Measurements from ENCODE around the gene MBD3L2.
A peak's percentile ranks its signal among the peaks of the same experiment; 100 is the strongest.

The MBD3L2 gene

DNA sequence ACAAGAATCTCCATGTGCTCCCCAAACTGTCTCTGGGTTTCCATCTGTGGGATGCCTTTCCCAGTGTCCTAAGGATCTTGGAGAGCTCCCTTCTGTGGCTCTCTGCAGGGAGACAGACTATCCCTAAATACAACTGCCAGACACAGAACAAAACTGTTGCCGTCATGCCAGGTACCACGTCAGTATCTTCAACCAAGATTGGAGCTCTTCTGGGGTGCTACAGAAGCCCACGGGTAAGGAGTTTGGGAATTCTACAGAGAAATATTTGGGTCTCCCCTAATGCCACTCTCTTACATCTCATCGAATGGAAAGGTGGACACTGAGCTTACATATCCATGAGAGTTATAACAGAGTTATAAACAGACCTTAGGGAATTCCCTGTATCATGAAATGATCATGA is 14.2 kb downstream of the MBD3L2 start:
- DNase-seq = no peak

DNA sequence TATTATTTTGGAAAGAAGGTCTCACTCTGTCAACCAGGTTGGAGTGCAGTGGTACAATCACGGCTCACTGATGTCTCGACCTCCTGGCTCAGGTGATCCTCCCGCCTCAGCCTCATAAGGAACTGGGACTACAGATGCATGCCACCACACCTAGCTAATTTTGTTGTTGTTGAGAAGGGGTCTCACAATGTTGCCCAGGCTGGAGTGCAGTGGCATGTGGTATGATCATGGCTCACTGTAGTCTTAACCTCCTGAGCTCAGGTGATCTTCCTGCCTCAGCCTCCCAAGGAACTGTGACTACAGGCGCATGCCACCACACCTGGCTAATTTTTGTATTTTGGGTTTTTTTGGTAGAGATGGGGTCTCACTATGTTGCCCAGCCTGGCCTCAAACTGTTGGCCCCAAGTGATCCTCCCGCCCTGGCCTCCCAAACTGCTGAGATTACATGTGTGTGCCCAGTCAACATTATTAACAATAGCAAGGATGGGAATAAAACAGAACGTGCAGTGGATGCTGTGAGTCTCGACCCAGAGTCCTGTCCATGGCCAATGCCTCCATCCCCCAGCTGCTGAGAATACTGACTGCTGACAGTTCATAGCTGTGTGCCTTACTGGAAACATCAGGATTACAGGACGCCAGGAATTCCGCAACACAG is 14.8 kb downstream of the MBD3L2 start:
- DNase-seq = peak; percentile 5

DNA sequence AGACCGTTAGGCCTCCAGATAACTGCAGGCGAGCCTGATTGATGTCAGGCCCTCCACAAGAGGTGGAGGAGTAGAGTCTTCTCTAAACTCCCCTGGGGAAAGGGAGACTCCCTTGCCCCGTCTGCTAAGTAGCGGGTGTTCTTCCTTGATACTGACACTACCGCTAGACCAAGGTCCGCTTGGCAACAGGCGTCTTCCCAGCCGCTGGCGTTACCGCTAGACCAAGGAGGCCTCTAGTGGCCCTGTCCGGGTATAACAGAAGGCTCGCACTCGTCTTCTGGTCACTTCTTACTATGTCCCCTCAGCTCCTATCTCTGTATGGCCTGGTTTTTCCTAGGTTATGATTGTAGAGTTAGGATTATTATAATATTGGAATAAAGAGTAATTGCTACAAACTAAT is 18.0 kb downstream of the MBD3L2 start:
- DNase-seq = peak; percentile 26

DNA sequence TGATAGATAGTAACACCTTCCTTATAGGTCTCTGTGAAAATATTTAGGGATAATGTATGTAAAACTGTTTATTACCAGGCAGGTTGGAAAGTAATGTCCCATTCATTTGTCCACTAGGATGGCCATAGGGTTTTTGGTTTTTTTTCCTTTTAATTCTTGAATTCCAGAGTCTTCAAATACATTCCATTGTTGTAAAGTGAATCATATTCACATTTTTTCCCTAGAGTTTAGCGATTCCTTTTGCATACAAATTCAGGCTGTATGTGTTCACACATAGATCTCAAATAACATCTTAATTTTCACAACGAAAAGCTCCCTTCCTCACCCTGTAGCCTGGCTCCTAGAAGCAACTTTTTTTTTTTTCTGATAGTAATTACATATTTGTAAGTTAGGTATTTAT is 18.6 kb downstream of the MBD3L2 start:
- no peak for DNase-seq

DNA sequence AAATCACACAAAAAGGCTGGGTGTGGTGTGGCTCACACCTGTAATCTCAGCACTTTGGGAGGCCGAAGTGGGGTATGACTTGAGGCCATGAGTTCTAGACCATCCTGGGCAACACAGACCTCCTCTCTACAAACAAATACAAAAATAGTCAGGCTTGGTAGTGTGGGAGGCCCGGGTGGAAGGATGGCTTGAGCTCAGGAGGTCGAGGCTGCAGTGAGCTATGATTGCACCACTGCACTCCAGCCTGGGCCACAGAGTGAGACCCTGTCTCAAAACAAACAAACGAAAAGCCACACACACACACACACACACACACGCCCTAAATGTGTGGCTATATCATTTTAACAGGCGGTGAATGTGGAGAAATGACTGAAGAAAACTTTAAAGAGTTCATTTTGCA is 19.5 kb downstream of the MBD3L2 start:
- DNase-seq = no peak

DNA sequence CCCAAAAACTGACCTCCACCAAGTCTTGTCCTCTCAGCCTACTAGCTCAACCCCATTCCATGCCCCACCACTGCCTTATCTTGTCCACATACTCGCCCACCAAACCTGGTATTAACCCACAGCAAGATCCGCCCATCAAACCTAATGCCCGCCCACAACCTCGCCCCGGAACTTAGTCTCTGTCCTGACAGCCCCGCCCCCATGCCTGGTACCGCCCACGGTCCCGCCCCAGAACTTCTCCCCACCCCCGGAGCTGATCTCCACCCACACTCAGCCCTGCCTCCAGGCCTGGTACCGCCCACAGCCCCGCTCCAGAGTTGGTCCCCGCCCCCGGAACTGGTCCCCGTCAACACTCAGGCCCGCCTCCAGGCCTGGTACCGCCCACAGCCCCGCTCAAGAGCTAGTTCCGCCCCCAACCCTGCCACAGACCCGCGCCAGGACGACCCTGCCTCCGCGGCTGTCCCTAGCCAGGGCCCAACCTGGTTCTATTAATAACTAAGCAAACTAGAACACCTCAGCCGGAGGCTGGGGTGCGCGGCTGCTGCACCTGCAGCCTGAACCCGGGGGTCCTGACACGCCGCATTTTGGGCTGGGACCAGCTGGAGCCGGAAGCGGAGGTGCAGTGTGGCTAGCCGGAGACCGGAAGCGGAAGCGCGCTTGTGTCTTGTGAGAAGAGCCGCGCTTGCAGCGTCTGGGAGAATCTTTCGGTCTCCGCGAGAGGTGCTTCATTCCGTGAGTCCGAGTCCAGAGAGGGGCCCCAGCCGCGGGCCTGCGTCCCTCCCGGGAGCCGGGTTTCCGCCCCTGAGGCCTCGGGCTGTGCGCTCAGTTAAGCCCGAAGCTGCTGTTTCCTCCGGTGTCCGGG is 20.2 kb downstream of the MBD3L2 start, which contains the start of gene ZNF557:
Gene ZNF557, plus strand, starts transcription at position 662 of the 862 bp plus-strand sequence. CDS start 5,372 bp downstream, outside the sequence.
- peak; percentile 98 for DNase-seq

DNA sequence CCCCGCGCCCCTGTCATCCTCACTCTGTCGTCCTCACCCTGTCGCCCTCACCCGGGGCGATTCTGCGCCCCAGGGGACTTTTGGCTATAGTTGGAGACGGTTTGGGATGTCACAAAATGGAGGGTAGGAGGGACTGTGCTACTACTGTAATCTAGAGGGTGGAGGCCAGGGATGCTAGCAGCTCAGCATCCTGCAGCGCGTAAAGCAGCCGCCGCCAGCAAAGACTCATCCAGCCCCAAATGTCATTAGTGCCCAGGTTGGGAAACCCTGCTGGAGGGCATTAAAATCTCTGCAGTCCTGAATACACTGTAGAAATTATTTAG is 20.7 kb downstream of the MBD3L2 start:
- DNase-seq = no peak

DNA sequence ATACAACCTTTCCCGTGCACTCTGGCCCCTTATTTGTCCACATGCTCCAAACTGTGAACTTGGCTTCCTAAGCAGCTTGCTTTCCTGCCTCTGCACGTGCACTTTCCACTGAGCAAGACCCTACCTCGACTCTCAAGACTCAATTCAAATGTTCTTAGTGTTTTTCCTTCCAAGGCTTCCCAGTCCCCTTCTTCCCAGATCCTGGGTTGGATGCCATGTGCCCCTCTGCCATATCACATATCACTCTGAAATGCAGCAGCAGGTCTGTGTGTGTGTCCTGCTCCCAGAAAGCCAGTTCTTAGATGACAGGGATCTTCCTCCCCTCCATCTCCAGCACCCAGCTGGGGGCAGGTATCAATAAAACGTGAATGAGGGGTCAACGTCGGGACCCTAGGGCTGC is 23.4 kb downstream of the MBD3L2 start:
- DNase-seq = no peak

DNA sequence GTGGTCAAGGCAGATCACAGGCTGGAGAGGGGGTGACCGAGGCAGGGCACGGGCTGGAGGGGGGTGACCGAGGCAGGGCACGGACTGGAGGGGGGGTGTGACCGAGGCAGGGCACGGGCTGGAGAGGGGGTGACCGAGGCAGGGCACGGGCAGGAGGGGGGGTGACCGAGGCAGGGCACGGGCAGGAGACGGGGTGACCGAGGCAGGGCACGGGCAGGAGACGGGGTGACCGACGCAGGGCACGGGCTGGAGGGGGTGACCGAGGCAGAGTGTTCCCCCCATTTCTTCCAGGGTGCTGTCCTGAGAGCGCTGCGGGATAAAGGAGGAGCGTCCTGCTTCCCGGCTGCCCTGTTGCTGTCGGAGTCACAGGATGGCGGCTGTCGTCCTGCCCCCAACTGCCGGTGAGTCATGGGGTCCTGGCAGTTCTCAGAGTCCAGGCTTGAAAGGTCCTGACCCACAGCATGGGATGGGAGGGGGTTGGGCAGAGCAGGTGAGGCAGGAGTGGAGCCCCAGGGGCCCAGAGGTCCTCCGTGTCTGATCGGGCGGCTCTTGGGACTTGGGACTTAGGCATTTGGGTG is 25.7 kb downstream of the MBD3L2 start:
- no peak for DNase-seq

DNA sequence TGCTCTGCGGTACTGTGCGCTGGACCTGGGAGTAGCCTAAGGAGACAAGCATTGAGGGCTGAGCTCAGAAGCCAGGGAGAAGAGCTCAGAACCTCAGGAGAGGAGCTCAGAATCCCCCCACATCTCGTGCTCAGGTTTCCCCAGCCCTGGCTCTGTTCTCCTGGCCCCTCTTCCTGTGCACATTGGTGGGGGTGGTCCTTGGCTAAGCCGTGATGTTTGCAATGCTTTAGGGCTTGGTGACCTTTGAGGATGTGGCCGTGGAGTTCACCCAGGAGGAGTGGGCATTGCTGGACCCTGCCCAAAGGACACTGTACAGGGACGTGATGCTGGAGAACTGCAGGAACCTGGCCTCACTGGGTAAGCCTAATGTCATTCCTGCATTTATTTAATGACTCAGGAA is 27.0 kb downstream of the MBD3L2 start:
- no peak for DNase-seq

DNA sequence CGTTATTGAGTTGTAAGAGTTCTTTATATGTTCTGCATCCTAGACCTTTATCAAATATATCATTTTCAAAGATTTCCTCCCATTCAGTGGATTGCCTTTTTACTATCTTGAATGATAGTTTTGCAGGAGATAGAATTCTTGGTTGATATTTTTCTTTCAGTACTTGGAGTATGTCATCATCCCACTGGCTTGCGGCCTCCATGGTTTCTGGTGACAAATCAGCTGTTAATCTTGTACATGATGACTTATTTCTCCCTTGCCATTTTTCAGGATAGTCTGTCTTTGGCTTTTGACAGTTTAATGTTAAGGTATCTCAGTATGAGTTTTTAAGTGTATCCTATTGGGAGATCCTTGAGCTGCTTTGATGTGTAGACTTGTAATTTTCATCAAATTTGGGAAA is 28.9 kb downstream of the MBD3L2 start:
- DNase-seq = no peak

DNA sequence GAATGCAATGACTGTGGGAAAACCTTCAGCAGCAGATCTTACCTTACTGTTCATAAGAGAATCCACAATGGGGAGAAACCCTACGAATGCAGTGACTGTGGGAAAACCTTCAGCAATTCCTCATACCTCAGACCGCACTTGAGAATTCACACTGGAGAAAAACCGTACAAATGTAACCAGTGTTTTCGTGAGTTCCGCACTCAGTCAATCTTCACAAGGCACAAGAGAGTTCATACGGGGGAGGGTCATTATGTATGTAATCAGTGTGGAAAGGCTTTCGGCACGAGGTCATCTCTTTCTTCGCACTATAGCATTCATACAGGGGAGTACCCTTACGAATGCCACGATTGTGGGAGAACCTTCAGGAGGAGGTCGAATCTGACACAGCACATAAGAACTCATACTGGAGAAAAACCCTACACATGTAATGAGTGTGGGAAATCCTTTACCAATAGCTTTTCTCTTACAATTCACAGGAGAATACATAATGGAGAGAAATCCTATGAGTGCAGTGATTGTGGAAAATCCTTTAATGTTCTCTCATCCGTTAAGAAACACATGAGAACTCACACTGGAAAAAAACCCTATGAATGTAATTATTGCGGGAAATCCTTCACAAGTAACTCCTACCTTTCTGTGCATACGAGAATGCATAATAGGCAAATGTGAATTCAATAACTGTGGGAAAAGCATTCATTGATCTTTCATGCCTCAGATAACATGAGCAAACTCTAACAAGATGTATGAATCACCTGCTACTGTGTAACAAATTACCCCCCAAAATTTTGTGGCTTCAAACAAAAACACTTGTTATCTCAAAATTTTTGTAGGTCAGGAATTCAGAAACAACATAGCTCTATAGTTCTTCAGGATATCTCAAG is 34.2 kb downstream of the MBD3L2 start:
- no peak for DNase-seq

DNA sequence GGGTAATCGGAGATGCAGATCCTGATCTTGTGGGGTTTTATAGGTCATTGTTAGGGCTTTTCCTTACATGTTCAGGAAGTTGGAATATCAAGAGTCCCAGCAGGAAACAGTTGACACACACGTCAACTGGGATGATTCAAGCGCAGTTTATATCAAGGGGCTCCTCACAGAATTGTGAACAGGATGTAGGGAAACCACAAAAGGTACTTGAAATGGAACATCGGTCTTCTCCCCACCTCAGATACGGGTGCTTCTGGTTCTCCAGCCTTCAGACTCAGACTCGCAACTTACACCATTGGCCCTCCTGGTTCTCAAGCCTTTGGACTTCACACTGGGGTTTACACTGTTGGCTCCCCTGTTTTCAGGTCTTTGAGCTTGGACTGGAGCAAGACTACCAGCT is 39.9 kb downstream of the MBD3L2 start:
- DNase-seq = no peak

DNA sequence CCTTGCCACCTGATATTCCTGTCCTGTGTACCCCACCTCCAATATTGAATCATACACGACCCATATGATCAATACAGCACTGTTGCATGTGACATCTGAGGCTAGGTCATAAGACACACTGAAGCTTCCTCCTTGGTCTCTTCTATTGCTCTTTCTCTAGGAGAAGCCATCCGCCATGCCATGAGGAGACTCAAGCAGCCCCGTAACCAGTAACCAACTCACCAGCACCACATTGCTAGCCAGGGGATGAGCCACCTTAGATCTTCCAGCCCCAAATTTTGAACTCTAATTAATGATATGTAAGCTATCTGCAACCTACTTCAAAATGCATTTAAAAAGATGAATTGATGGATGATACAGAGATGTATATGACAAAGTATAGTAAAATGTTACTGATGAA is 49.0 kb downstream of the MBD3L2 start:
- no peak for DNase-seq

DNA sequence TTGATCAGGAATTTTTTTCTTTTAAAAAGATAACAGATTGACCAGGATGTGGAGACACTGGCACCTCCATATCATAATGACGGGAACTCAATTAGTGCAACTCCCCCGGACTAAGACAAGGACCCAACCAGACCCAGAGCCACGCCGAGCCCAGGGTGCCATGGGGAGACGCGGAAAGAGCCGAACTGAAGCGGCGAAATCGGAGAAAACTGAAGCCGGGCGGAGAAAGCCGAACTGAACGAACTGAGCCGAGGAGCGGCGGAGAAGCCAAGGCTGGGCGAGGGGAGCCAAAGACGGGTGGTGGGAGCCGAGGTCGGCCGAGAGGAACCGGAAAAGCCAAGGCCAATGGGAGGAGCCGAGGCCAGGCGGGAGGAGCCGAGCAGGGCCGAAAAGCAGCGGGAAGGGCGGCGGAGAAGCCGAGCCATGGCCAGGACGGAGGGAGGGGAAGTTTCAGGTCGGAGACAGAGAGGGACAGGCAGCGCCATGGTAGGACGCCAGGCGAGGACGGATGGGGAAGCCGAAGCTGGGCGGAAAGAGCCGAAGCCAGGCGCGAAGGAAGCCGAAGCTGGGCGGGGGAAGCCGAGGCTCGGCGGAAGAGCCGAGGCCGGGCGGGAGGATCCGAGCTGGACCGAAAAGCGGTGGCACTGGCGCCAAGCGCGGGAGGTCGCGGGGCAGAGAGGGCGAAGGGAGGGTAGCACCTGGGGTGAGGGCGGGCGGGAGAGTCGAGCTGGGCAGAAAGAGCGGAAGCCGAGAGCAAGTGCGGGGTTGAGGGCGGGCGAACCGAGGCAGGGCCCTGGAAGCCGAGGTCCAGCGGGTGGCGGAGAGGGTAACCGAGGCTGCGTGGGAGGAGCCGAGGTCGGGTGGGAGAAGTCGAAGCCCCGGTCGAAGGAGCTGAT is 49.8 kb downstream of the MBD3L2 start:
- DNase-seq = peak; percentile 93

DNA sequence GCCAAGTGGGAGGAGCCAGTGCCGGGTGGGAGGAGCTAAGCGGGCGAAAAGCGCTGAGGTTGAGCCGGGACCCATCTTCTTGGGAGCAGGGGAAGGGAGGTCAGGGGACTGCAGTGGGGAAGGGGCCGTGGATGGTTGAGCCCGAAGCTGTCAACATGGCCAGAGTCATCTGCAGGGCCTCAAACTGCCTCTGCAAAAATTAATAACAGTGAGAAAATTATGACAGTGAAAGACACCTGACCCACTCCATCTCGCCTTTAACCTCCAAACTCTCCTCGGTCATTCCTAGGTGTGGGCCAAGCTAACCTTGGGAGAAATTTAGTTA is 50.4 kb downstream of the MBD3L2 start:
- peak; percentile 90 for DNase-seq
